HG03280 (cell line): Measurements from ENCODE around the gene NLRC4.
"Not testable (repeated sequence)": the region's sequence is repeated elsewhere in the genome, so short reads cannot be mapped to it uniquely, and the experiment has no call there.

Experiments used
- ATAC-seq: cut with Tn5 transposase; IDR thresholded peaks from one replicate; pipeline ENCODE4 v1.9.1; 2021; ENCODE audit warnings: mild to moderate bottlenecking, moderate library complexity; ENCODE audit not compliant: unreplicated experiment

Gene NLRC4

GRCh38 chr2:32246911-32247310 lies 17.8 kb downstream of the NLRC4 start:
- ATAC-seq = no peak

GRCh38 chr2:32242331-32242730 lies 22.4 kb downstream of the NLRC4 start:
- no peak for ATAC-seq

GRCh38 chr2:32237996-32238395 lies 26.7 kb downstream of the NLRC4 start:
- ATAC-seq = no peak

GRCh38 chr2:32237488-32237887 lies 27.2 kb downstream of the NLRC4 start:
- ATAC-seq = no peak

GRCh38 chr2:32235315-32235714 lies 29.4 kb downstream of the NLRC4 start:
- no peak for ATAC-seq

- ATAC-seq = no peak
Observed at GRCh38 chr2:32231959-32232358, 32.7 kb downstream of the NLRC4 start.

GRCh38 chr2:32229635-32230034 lies 35.1 kb downstream of the NLRC4 start:
- no peak for ATAC-seq

GRCh38 chr2:32228181-32228580 lies 36.5 kb downstream of the NLRC4 start:
- no peak for ATAC-seq

GRCh38 chr2:32227492-32227891 lies 37.2 kb downstream of the NLRC4 start:
- ATAC-seq = no peak

- no peak for ATAC-seq
Observed at GRCh38 chr2:32222966-32223365, 41.7 kb downstream of the NLRC4 start.

- no peak for ATAC-seq
Observed at GRCh38 chr2:32220445-32220844, 44.2 kb downstream of the NLRC4 start.

GRCh38 chr2:32212295-32212694 lies 52.4 kb downstream of the NLRC4 start:
- no peak for ATAC-seq

GRCh38 chr2:32210767-32211408 lies 53.8 kb downstream of the NLRC4 start:
- no peak for ATAC-seq

GRCh38 chr2:32203428-32203827 lies 61.3 kb downstream of the NLRC4 start:
- not testable (repeated sequence) for ATAC-seq

- no peak for ATAC-seq
Observed at GRCh38 chr2:32200814-32201213, 63.9 kb downstream of the NLRC4 start.

- no peak for ATAC-seq
Observed at GRCh38 chr2:32192418-32192817, 72.3 kb downstream of the NLRC4 start.

GRCh38 chr2:32189011-32189410 lies 75.7 kb downstream of the NLRC4 start:
- no peak for ATAC-seq

GRCh38 chr2:32182667-32183066 lies 82.0 kb downstream of the NLRC4 start:
- no peak for ATAC-seq
